VCaP (cell line): ENCODE data around the gene IDE.

Experiments
- H3K27ac ChIP-seq: fragments of 450-650 bp; 2 replicates; pipeline ENCODE4 v1.5.1; 2017
- CTCF ChIP-seq: fragments of 450-650 bp; conservative IDR thresholded peaks from 2 replicates; pipeline ENCODE4 v1.5.1; 2017; ENCODE audit warnings: mild to moderate bottlenecking, moderate library complexity

The IDE gene

GRCh38 chr10:92573798-92574547 is at the start of gene IDE:
TSS of gene IDE (minus strand) at chr10:92574093. CDS start at chr10:92574019, 74 bp downstream.
- H3K27ac ChIP-seq: peak within 1 kb of the TSS; percentile 96
- peak; percentile 91 for TF ChIP-seq CTCF

- H3K27ac ChIP-seq: no peak overlapping the region
- no peak for TF ChIP-seq CTCF
These were observed 45.5 kb upstream of the IDE start for GRCh38 chr10:92619368-92619767.

- H3K27ac ChIP-seq: no peak overlapping the region
- TF ChIP-seq CTCF: no peak
These were observed 41.6 kb upstream of the IDE start for GRCh38 chr10:92615515-92615914.

GRCh38 chr10:92604841-92605240 is 30.9 kb upstream of the IDE start:
- TF ChIP-seq CTCF: no peak
- H3K27ac ChIP-seq: no peak overlapping the region

GRCh38 chr10:92598321-92598720 is 24.4 kb upstream of the IDE start:
- H3K27ac ChIP-seq: no peak overlapping the region
- no peak for TF ChIP-seq CTCF

GRCh38 chr10:92595505-92595904 is 21.6 kb upstream of the IDE start:
- no peak overlapping the region; the same call in 1 of the 2 replicates for H3K27ac ChIP-seq
- no peak for TF ChIP-seq CTCF

GRCh38 chr10:92593619-92594588 is 20.0 kb upstream of the IDE start:
- no peak for TF ChIP-seq CTCF
- H3K27ac ChIP-seq: peak overlapping the region; percentile 89
